GM21515 (cell line): ENCODE data around the gene USP47.
"Not testable (repeated sequence)": the region's sequence is repeated elsewhere in the genome, so short reads cannot be mapped to it uniquely, and the experiment has no call there.

Experiments used
- ATAC-seq: cut with Tn5 transposase; IDR thresholded peaks from one replicate; pipeline ENCODE4 v1.9.1; 2021; ENCODE audit not compliant: unreplicated experiment

USP47 gene

GRCh38 chr11:11827272-11827671 is 14.5 kb upstream of the USP47 start:
- no peak for ATAC-seq

- not testable (repeated sequence) for ATAC-seq
Measured at GRCh38 chr11:11831406-11831805, 10.4 kb upstream of the USP47 start.

GRCh38 chr11:11836676-11837231 is 5.0 kb upstream of the USP47 start:
- no peak for ATAC-seq

- ATAC-seq, result no peak
Measured at GRCh38 chr11:11839718-11840117, 2.1 kb upstream of the USP47 start.

- ATAC-seq, result peak; percentile 38
Measured at GRCh38 chr11:11841116-11841722, 553 bp upstream of the USP47 start.

GRCh38 chr11:11842421-11843008 is 743 bp downstream of the USP47 start:
- ATAC-seq, result peak; percentile 45

- ATAC-seq, result no peak
Measured at GRCh38 chr11:11843211-11843621, 1.4 kb downstream of the USP47 start.

- ATAC-seq, result no peak
Measured at GRCh38 chr11:11843642-11844041, 1.9 kb downstream of the USP47 start.

GRCh38 chr11:11844272-11844671 is 2.5 kb downstream of the USP47 start:
- no peak for ATAC-seq

- no peak for ATAC-seq
Measured at GRCh38 chr11:11845071-11845470, 3.3 kb downstream of the USP47 start.

GRCh38 chr11:11845551-11845950 is 3.8 kb downstream of the USP47 start:
- ATAC-seq, result no peak

GRCh38 chr11:11847082-11847481 is 5.3 kb downstream of the USP47 start:
- no peak for ATAC-seq

GRCh38 chr11:11848891-11849746 is 7.3 kb downstream of the USP47 start:
- ATAC-seq, result peak; percentile 76

GRCh38 chr11:11850668-11851067 is 8.9 kb downstream of the USP47 start:
- ATAC-seq, result no peak

- ATAC-seq, result no peak
Measured at GRCh38 chr11:11856638-11857037, 14.9 kb downstream of the USP47 start.

GRCh38 chr11:11857769-11858168 is 16.0 kb downstream of the USP47 start:
- ATAC-seq, result no peak

- no peak for ATAC-seq
Measured at GRCh38 chr11:11858676-11859075, 16.9 kb downstream of the USP47 start.

- no peak for ATAC-seq
Measured at GRCh38 chr11:11860103-11860979, 18.6 kb downstream of the USP47 start.

GRCh38 chr11:11862999-11863398 is 21.2 kb downstream of the USP47 start:
- no peak for ATAC-seq

- ATAC-seq, result no peak
Measured at GRCh38 chr11:11864332-11864731, 22.6 kb downstream of the USP47 start.

GRCh38 chr11:11864803-11865202 is 23.0 kb downstream of the USP47 start:
- no peak for ATAC-seq
